DMS 273 (cell line): Measurements from ENCODE around the gene PTCHD1.

Source experiments
- DNase-seq: peaks from one replicate; lab custom pipeline; 2025; ENCODE audit not compliant: unreplicated experiment; lab: John Stamatoyannopoulos, UW

PTCHD1 gene

DNA sequence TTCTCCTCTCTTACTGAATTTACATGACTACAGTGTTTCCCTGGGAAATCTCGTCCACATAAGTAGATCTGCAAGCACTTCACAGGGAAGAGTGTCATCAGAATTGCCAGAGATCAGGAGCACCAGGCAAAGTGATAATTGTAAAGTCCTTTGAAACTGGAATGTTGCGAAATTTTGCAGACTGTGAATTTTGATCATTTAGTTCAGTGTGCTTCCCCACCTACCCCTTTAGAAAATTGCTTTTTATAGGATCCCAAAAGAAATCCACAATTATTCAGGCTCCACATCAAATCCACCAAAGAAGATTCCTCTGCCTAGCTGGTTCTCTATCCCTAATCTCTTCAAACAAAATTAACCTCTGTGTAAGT lies 10.2 kb downstream of the PTCHD1 start:
- DNase-seq: no peak

DNA sequence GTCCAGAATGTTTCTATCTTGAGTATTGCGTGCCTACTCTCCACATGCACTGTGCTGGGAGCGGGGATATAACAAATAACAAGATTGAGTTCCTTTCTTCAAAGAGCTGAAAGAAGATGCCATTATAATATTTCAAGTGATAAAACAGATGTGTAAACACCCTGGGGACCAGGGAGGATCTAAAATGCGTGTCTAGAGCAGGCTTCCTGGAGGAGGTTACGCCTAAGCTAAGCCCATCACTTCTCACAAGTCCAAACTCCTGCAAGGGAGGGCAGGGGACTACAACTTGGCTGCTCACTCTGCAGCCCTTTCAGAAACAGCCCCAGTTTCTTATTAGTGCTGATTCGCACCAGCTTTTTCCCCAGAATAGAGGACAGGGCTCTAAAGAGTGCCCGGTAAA lies 21.5 kb downstream of the PTCHD1 start:
- DNase-seq: no peak

DNA sequence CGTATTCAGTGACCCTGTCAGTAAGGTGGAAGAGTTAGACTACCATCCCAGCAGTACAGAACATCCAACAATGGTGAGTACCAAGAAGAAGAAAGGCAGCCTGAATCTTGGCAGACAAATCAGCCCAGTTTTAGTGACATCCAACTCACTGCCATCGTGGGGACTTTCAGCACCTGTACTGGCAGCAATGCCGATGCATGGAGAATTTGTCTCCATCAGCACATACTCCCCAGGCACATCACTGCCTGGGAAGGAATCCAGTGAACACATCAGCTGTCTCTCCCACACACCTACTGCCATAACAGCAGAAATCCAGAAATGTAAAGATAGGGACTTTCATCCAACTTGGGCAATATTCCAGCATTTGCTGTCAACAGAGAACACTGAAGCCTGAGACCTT lies 29.8 kb downstream of the PTCHD1 start:
- no peak for DNase-seq

DNA sequence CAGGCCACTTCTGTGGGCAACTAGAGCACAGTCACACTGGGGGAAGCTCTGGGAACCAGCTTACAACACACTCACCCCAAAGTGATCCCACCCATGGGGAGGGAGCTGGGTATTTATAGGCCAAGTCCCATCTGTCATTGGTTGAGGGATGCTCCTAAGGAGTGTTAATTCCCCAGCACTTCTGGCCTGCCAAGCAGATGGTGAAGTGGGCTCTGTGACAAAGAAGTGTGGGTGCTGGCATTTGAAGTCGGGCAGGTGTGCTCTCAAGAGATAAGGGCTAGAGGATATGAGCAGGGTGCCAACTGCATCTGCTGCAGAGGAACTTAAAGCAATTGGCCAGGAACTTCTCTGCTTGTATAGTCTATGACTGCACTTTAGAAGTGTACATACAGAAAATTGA lies 30.9 kb downstream of the PTCHD1 start:
- peak; percentile 88 for DNase-seq

DNA sequence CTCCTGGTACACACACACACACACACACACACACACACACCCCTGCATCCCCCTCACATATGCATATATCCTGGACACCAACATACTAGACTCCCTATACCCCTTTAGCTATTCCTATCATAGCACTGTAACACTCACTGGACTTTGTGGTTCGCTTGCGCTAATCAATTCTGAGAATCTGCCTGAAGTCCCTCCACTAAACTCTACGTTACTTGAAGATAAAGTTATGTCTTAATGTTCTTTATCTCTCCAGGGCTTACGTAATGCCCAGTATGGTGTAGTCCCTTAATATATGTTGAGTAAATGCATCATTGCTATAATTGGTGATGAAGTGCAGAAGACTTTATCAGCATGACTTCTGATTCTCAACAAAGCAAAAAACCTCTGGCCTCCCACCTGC lies 32.3 kb downstream of the PTCHD1 start:
- no peak for DNase-seq

DNA sequence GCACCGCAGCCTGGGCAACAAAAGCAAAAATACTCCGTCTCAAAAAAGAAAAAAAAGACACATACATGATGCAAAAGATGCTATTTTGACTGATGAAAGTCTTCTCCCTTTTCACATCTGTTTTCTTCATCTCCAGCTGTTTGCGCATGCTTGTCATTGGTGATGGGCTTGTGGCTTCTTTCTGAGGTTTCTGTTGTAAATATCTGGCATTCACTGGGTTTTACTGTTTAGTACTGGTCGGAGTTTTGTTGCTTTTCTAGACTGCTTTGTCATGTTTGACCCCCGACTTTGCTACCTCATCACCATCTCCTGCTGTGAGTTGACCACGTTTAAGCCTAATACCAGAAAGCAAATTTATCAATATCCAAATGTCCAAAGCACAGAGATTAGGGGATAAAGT lies 34.4 kb downstream of the PTCHD1 start:
- no peak for DNase-seq

DNA sequence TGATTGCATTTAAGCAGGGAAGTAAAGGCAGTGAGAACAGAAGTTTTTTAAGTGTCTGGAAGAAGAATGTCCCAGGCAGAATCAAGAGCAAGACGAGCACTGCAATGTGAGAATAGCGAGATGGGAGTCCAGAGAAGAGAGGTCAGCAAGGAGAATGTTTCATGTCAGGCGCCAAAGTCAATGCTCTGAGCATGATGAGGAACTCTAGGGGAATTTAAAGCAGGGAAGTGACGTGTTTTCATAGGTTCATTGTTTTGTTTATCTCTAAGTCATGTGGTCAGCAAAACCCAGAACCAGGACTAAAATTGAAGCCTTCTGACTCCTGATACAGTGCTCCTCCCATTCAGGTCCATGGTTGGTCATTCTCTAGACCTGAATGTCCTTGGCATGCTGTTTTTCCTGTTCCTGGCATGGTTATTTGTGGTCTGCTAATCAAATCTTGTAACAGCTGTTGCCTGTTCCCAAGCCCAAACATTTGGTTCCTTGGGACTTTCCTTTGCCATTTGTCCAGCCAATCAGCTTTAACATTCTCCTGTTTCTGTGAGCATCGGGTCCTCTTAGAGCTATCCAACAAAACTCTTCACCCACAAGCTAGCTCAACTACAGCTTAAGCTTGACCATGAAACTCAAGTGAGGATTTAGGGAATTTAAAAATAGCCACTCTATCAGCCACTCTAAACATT lies 37.7 kb downstream of the PTCHD1 start:
- DNase-seq: peak; percentile 51

DNA sequence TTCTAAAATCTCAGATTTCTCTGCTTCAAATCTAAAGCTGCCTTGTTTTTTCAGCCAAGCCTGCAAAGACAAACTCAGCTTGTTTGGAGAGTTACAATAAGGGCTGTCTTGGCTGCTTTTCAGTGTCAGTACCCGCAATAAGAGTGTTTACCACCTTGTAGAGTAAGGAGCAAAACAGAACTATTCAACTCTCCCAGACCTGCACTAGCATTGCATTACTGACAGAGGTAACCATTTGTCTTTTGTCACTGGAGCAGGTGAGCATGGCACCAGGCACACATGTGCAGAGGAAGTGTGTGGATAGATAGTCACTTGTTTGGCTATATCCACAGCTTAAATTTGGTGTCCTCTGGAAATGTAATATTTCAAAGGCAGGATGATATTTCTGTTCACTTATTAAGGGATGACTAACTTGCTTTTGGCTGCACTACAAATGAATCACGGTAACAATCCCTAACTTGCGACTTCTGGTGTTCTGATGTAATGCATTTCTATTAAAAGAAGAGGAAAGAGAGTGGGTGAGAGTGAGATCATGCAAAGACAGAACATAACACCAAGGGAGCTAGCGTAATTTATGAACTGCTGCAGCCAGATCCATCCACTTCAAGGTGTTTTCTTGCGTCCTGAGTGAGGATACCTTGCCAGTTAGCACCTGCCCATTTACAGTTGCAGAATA lies 38.6 kb downstream of the PTCHD1 start:
- peak; percentile 16 for DNase-seq

DNA sequence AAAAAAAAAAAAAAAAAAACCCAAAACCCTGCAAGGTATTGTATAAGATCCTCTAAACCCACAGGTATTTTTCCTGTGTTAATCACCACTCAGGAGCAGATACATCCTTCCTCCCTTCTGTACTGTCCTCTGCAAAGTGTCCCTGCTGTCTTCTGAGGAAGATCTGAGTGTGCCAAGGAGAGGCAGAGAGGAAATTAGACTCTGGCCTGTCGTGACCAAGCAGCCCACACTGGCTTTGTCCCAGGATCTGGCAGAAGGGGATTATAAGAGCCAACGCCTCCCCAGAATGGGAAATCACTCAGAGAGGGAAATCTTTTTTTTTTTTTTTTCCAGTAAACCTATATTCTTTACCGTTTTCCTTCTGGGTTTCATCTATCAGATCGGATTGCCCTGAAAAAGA lies 39.6 kb downstream of the PTCHD1 start:
- DNase-seq: peak; percentile 9

DNA sequence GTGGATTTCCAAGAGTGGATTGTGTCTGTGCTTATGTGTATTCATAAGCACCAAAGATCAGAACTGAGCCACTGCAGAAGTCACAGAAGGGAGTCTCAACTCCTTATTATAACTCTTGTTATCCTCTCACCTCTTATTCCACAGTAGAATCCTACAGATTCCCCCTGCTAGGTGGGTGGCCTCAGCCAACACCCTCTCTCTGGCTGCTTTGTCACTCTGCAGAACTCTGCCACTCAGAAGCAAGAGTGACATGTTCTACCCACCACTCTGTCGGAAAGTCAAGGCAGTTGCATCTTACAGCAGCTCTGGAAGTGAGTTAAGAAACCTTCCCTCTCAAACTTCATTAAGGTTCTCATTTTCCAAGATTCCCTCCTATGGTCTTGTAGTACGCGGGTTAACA lies 41.9 kb downstream of the PTCHD1 start:
- no peak for DNase-seq

DNA sequence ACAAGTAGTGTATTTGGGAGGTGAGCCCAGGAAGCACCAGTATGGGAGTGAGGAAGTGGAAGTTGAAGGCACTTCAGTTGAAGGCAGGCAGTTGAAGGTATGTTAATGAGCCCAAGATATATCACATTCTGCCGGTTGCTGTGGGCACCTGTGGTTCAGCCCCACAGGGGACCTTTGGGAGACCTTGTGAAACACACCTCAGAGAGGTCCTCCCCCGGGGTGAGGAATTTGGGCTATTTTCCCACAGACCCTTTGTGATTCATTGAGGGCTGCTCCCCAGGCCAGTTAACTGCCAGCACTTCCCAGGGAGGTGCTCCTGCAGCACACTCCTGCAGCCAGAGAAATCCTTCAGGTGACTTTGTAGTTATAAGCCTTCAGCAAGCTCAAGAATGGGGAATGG lies 45.9 kb downstream of the PTCHD1 start:
- no peak for DNase-seq

DNA sequence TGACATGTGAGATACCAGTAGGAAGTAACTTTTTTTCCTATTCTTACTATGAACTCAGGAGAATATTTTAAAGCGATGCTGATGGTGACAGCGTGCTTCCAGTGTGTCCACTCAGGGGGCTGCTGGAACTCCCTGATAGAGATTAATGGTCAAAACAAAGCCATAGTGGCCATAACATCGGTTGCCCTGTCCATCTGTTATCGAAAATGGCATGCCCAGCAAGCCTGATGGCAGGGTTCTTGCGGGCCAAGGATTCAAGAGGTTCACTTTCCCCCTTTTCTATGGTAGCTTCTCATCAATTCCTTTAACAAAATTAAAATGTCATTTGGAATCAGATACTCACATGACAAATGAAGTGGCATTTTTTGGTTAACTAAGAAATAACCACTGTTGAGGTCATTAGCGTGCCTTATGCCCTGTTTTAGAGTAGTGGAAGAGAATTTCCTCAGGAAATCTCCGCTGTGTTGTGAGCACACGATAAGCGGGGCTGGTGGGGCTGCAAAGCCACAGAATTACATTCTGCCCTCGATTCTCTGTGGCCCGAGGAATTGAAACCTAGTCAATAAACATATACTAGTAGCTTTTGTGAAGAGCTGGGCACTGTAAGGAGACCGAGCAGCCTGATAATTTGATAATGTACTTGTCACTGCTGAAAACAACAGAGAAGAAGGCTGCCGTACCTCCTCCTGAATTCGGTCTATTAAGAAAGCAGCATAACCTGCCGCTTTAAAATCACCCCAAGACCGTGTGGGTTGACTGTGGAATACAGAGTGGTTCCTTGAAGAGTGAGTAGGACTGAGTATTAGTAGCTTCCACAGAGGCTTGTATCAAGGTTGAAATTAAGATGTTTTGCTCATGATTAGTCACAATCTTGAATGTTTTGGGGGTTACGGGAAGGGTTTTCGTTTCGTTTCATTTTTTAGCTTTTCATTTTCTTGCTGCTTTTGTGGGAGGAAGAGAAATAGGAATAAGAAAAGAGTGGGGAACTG lies 46.7 kb downstream of the PTCHD1 start:
- no peak for DNase-seq

DNA sequence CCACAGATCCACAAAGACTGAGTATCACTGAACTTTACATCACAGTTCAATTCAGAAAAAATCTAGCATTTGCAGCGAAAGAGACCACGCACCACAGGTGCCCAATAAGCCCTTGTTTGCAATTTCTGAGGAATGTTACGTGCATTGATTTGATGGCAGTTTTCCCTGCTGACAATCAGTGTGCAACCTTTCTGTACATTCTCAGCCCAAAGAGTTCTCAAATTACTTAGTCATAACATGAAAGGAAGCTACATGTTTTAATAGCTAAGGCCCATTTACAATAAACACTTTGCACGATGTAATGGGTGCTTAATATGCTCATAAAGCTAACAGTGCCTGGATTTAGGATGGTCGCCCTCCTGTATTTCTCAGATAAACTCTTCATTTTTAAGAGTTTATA lies 47.9 kb downstream of the PTCHD1 start:
- no peak for DNase-seq

DNA sequence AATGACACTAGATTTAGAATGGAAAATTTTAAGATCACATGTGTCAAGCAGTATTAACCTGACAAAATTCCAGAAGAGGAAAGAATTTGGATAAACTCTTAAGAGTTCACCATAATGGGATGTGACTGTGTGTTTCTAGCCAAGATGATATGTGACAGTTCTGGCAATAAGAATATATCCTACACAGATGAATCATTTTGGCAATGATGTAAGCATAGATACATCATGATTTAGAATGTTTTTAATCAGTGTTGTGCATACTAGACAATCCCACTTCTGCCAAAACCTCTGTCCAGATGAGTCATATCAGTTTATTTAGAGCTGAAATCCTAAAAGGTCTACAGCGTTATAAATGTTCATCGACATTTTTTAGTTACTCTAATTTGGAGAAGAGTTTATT lies 48.8 kb downstream of the PTCHD1 start:
- no peak for DNase-seq

DNA sequence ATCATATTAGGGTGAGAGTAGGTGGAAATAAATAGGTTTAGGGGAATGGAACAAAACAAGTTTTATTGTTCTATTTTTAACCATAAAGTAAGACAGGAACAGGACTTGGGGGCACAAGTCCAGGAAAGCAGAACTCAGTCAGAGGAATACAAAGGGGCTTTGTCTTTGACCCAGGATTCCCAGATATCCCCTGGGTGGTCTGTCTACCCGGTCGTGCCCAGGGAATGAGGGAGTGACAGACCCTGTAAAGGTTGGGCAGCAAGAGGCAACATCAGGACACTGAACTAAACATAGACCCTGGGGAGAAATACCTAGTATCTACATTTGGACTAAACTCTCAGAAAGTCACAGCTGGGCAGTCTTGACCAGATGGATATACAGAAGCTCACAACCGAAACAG lies 50.6 kb downstream of the PTCHD1 start:
- DNase-seq: peak; percentile 75

DNA sequence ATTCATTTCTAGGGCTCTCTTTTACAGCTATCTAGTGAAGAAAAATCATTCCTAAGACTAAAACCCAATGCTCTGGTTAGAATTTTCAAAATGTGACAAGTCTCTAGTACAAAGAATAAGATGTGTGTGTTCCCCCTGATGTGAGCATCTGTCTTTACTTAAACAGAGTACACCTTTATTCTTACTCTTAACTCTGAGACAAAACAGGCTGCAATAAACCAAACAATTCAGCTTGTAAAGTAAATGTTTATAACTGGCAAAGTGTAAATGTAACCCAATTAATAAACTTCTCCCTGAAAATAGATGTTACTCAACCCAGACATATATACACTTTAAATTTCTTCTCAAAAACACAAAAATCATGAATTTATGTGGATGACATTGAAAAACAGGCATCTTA lies 51.6 kb downstream of the PTCHD1 start:
- DNase-seq: no peak

DNA sequence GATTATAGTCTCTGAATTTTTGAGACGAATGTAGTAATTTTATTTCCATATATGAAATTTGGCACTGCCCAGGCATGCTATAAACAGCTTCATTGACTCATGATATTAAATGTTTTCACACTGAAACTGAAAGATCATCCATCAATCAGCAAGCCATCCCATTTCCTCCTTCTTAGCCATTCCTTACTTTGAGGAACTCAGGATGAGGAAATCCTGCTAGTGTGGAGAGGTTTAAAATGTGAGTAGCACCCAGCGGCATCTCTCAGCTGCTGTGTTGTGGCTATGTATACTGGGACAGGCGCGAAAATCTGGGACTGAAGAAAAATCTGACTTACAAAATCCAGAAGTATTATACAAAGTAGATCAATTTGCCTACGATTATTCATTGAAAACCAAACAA lies 52.1 kb downstream of the PTCHD1 start:
- DNase-seq: no peak

DNA sequence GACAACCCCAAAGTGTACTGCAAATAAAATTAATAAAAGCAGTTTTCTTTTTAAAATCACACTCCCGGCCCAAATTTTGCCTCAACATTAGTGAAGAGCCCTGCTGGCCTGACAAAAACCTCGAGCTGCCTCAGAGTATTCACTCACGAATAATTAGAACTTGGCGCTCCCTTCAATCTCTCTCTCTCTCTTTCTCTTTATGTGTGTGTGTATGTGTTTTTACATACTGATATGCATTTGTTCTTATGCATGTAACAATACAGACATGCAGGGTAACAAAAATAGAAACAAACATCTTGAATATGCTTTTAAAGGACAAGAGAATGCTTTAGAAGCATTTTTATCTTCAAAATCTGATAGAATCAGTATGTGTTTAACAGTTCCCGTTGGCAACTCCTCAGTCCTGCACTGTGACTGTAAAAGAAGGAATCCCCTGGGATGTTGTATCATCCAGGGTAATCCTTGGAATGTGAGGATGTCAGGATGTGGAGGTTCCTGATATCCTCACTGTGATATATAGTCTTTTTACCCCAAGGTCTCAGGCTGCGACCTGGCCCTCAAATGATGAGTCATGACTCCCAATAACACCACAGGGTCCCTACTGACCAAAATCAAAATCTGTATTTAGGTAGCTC lies 53.0 kb downstream of the PTCHD1 start:
- no peak for DNase-seq

DNA sequence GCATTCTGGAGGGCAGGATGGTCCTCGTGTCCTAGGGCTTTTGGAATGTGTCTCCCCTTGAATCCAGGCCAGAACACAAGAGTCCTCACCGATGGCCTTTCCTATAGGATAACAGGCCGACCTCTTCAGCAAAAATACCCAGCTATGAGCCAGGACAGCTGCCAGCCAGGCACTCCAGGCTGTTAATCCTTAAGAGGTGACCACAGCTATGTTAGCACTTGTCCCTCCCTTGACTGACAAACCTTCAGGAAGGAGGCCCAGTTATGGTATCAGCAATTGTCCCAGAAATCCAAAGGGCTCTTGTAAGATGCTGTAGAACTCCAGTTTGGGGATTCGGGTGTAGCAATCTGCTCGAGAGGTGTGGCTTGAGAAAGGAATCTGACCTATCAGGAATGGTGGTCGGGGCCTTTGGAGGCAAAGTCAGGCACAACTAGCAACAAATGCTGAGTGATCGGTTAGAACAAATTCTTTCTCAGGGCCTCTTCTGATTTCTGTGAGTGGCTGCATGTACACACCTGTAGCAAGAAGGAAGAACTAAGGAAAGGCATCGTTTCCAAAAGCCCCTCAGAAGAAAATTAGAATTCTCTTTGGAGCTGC lies 54.6 kb downstream of the PTCHD1 start:
- no peak for DNase-seq

DNA sequence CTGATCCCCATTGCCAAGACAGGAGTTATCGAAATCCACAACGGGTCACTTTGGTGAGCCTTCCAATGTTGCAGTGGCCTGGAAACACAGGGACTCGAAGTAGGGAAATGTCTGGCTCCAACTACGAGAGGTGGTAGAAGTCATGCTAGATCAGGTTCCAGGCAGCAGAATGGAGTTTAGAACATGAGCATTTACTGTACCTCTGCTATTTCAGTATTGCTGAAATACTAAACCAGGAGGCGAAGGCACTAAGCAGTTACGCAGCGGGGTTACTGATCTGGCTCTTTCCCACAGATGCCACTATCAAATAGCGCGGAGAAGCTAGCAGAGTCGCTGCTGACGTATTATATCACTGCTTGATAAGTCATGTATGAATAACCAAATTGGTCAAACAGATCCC lies 56.3 kb downstream of the PTCHD1 start:
- no peak for DNase-seq

DNA sequence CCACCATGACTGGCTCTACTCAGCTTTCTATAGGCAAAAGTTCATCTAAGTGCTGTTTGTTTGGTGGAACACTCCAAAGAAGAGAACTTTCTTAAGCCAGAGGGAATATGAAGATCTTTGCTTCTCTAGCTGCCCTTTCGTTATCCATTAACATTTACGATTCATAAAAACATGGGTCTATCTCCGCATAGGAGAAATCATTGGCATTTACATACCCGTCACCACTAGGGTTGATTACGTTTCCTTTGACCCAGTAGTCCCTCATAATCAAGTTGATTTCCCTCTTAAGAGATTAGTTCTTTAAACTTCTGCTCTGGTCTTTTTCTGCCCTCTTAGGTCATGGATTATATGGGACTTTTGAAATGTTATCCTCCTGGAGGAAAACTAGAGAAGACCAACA lies 57.5 kb downstream of the PTCHD1 start:
- no peak for DNase-seq
